H1 (cell line): Measurements from ENCODE around the gene FAM219A. TPM values are rescaled to one million over a fixed set of nuclear protein-coding genes. Genes with fewer than 3 reads are reported as not detected.

ENCODE experiments used
- BCL11A ChIP-seq, 2 experiments: IDR thresholded peaks; one replicate each; pipeline ENCODE4 v1.6.1; 2011; ENCODE audit warnings: low read depth in 2 of 2, low read length in 2 of 2, mild to moderate bottlenecking in 2 of 2
- CHD2 ChIP-seq: IDR thresholded peaks from 2 replicates; pipeline ENCODE4 v1.6.1; 2012; ENCODE audit warnings: low read length, improper control_type of control experiment
- HDAC6 ChIP-seq: IDR thresholded peaks from one replicate; pipeline ENCODE4 v1.7.1; 2012; ENCODE audit warnings: low read depth, mild to moderate bottlenecking, inconsistent platforms, low read length, moderate library complexity
- KDM4A ChIP-seq: IDR thresholded peaks from one replicate; pipeline ENCODE4 v1.7.1; 2012; ENCODE audit warnings: low read depth, mild to moderate bottlenecking, moderate library complexity, low read length, inconsistent platforms; ENCODE audit not compliant: severe bottlenecking
- POU5F1 ChIP-seq: IDR thresholded peaks from 2 replicates; pipeline ENCODE4 v1.6.1; 2011; ENCODE audit warnings: low read depth, mild to moderate bottlenecking, low read length, moderate library complexity
- SIN3A ChIP-seq, 2 experiments: IDR thresholded peaks in 1 of 2; conservative IDR thresholded peaks in 1 of 2; 2 replicates each; pipeline ENCODE4 v1.6.1; 2011 to 2012; ENCODE audit warnings: low read length in 2 of 2, improper control_type of control experiment in 1 of 2, low read depth in 1 of 2, mild to moderate bottlenecking in 1 of 2
- SIRT6 ChIP-seq: IDR thresholded peaks from one replicate; pipeline ENCODE4 v1.7.1; 2012; ENCODE audit warnings: low read length, inconsistent platforms
- SP4 ChIP-seq: IDR thresholded peaks from 2 replicates; pipeline ENCODE4 v1.6.1; 2012; ENCODE audit warnings: low read length, inconsistent platforms
- polyA plus RNA-seq, 7 experiments: library from polyadenylated mRNA; depleted of rRNA in 3 of 7; stranded (reverse) in 5 of 7; unstranded in 2 of 7; fragments of >200 nt in 5 of 7; fragments of 200-250 nt in 2 of 7; gene quantifications; 1 replicate in 5 of 7; 2 replicates in 1 of 7; 4 replicates in 1 of 7; pipeline versions ENCODE4 v1.2.1 to v1.2.3, GENCODE V29; 2011 to 2013; ENCODE audit warnings: missing spikeins in 2 of 7, mixed read lengths in 2 of 7
- total RNA-seq: library from RNA; stranded (reverse); fragmentation: NEBNext Ultra II Directional; extraction: Animal tissue kit (Norgen Biotek cat#: 25700); gene quantifications from 2 replicates; pipeline ENCODE4 v1.2.1, GENCODE V29; 2021

FAM219A gene
- total and polyA plus RNA-seq, 2 of the 8 experiments (the other 6 are each of a cell fraction or from before 2014, with no cell fraction given), result 7.7 to 10.4 TPM

DNA sequence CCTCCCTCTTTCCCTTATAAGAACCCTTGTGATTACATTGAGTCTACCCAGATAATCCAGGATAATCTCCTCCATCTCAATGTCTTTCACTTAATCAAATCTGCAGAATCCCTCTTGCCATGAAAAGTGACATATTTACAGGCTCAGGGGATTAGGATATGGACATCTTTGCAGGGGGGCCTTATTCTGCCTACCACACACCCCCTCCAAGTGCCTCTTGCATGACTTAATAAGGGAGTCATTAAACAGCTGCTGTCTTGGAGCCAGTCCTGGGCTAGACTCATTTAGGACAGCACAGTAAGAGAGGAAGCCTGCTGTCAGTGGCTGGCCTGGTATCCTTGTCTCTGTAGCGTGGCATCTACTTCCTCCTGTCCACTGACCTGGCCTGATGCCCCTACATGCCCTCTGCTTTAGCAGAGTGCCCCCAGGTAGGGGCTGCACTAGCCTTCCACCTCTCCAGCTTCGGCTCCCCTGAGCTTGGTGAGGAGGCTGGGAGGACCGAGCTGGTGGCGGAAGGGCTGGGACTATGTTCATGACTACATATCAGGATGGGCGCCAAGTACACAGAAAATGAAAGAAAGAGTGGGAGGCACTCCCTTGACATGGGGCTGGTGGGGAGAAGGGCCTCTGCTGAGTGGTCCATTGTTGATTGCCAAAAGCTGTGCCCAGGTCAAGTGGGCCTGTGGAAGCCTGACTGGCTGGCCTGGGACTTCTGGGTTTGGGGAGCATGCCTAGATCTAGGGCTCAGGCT lies 47.2 kb upstream of the FAM219A start (continued):
- no peak for TF ChIP-seq SP4
- no peak for TF ChIP-seq CHD2
- no peak for TF ChIP-seq POU5F1
- TF ChIP-seq HDAC6, result no peak
- TF ChIP-seq SIRT6, result no peak
- TF ChIP-seq KDM4A, result no peak
- TF ChIP-seq BCL11A (IDR thresholded peaks at IDR 0.05; ENCODE audit: low read depth in 2 of 2, low read length in 2 of 2), result no peak
- TF ChIP-seq SIN3A (conservative IDR thresholded peaks at IDR 0.05 in 1 of 2, IDR thresholded peaks at IDR 0.05 in 1 of 2; ENCODE audit: low read depth in 1 of 2, low read length in 2 of 2), result no peak
- TF ChIP-seq, all 59 proteins: peak for 0
